NCI-H2196 (cell line): ENCODE measurements around the gene BCORL1.

Source experiments
- DNase-seq: peaks from one replicate; lab custom pipeline; 2025; ENCODE audit not compliant: unreplicated experiment; lab: John Stamatoyannopoulos, UW

The BCORL1 gene

DNA sequence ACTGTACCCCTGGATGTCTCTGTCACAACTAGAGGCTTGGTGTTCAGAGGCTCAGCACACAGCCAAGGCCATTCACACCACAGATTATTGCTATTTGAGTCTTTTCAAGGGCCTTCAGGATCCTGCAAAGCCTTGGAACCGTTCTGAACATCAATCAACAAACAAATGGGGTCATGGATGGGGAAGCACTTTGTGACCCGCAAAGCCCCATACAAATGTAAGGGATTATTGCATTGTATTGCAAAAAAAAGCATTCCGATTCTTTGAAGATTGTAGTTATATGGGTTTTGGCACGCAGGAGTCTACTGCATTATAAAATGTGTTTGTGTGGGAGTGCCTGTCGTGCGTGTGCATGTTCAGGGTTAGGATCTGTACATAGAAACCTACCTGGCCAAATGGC, 17.3 kb upstream of the BCORL1 start:
- DNase-seq, result no peak

DNA sequence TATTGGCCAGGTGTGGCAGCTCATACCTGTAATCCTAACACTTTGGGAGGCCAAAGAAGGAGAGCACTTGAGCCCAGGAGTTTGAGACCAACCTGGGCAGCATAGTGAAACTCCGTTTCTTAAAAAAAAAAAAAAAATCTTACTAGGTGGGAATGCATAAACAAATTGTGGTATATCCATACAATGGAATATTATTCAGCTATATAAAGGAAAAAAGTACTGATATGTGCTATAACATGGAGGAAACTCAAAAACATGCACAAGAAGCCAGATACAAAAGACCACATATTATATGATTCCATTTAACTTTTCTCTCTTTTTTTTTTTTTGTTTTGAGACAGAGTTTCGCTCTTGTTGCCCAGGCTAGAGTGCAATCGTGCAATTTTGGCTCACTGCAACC, 13.5 kb upstream of the BCORL1 start:
- DNase-seq, result no peak

DNA sequence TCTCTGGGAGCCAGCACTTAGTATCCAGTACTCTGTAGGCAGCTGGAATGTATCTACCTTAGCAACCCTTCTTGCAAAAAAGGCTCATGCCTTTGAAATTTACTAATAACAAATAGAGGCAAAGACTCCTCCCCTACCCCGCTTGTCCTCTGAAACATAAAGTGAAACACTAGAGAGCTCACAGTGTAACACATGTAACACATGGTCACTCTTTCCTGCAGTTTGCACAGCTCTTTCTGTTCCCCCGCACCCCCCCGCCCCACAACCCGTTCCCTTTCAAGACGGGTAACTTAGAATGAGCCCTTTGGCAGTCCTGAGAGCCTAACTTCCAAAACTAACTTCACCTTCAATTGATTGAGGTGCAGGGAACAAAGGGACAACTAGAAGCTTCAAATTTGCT, 6.0 kb upstream of the BCORL1 start:
- no peak for DNase-seq

DNA sequence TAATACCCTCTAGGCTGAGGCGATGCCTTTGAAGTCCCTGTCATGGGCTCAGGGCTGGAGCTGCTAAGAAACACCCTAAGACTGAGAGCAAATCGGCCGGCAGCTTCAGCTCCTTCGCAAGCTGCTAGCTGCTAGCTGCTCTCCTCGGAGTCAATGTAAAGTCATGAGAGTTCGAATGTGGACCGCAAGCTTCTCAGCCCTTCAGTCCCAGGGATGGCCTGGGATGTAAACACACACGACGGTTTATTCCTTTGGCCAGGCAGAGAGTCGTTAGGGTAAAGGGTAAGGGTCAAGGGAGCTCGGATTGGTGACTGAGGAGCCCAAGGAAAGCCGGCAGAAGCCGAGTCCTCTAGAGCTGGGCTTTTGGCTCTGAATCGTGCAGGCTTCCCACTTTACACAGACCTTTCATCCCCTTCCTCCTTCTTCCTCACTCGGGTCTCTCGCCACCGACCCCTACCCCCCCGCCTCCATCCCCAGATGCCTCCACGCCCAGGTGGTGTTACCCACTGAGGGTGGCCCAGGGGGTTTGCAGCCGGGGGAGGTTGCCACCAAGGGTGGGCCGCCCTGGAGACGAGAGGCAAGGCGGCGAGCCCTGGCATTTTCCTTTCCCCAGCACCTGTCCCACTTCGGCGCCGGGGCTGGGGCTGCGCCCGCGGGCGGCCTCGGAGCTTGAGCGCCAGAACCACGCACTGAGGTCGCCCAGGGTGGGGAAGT, 3.1 kb upstream of the BCORL1 start:
- DNase-seq, result no peak

DNA sequence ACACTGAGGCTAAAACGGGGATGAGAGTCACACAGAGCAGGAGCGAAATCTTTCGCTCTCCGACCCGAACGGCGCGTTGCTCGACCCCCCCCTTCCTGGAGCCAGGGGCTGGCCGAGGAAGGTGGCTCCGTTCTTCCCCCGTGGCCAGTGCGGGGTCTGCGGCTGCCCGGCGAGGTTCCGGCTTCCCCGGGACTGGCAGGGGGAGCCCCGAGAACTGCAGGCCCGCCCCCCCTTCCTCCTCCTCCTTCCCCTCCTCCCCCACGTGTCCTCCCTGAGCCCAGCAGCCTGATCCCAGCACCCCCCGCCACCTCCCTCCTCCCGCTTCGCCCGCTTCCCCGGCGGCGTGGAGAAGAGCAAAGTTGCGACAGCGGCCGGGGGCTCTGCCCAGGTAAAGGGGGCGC, 2.4 kb upstream of the BCORL1 start:
- DNase-seq, result no peak

DNA sequence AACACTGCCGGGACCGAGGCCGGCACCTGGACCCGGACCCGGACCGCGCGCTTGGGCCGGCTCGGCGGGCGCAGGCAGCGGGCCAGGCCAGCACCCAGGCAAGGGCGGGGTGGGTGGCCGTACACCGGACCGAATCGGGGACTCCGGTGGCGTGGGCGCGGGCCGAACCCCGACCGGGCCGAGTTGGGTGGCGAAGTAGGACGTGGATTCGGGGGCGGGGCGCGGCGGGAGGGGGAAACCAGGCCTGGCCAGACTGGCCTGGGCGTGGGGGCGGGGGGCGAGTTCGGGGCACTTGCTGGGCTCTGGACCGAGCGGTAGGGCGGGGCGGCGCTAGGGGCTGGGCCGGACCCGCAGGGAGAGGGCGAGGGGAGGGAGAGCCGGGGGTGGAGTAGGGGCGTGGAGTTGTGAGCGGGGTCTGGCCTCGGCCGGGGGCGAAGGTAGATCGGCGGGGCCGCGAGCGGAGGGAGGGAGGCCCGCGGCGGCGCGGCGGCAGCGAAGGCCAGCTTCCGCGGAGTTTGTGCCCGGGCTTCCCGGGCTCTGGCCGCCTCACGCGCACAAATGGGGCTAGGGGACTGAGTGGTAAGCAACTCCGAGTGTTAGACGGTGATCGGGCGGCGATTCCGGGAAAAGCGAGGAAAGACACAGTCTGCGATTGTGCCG, 1.8 kb upstream of the BCORL1 start:
- no peak for DNase-seq

DNA sequence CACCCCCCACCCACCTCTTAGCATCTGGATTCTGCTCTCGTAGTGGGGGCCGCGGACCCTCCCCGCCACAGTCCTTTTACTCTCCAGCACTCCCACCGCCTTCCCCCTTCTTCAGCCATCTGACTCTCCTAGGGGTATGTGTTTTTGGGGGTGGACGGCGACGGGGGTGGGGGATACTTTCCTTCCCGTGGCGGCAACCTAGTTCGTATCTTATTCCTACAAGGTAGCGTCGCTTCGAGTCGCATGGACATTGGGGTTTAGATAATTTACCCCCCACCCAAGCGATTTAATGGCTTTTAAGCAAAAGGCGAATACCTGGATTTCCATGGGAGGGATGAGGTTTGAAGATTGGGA, 1.3 kb upstream of the BCORL1 start:
- DNase-seq, result no peak

DNA sequence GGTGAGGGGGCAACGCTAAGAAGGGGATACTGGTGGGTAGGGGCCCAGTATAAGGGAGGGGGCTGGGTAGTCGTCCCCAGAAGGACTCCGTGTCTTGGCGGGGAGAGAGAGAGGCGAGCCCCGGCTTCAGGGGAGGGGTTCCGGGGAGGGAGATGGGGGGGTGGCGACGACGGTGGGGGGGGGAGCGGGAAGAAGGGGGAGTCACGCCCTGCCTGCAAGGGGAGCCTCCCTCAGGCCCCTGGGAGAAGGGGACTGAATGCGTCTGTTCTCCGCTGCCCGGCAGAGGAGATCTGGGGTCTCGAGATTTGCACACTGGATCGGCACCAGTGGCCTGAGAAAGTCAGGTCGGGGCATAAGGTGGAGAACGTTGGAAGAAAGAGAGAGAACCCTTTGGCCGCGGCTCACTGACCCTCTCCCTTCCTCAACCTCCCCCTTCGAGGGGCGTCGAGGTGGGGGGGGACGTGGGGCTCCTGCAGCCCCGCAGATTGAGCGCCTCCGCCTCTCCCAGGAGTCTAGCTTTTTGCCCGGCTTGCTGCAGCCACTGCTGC, 609 bp upstream of the BCORL1 start:
- no peak for DNase-seq

DNA sequence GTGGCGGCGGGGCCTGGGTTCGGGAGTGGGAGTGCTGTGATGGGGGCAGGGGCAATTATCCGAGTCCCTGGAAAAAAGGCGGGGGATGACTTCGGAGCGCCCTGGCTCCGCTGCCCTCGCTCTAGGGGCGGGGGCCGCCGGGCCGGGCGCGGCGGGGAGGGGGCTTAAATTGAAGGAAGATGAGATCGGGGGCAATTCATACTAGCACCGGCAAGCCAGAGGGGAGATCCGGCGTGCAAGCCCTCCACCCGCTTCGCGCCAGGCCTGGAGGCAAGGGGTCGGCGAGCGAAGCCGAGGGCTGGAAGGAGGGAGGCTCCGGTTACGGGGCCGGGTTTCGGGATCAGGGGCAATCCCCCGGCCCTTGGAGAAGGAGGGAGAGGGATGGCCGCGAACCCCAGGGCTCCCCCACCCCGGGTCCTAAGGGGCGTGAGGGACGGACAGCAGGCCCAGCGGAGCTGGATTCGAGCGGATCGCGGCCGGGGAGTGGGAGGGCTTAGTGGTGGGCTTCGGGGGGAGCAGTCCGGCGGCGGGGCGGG, 1.2 kb downstream of the BCORL1 start:
- no peak for DNase-seq

DNA sequence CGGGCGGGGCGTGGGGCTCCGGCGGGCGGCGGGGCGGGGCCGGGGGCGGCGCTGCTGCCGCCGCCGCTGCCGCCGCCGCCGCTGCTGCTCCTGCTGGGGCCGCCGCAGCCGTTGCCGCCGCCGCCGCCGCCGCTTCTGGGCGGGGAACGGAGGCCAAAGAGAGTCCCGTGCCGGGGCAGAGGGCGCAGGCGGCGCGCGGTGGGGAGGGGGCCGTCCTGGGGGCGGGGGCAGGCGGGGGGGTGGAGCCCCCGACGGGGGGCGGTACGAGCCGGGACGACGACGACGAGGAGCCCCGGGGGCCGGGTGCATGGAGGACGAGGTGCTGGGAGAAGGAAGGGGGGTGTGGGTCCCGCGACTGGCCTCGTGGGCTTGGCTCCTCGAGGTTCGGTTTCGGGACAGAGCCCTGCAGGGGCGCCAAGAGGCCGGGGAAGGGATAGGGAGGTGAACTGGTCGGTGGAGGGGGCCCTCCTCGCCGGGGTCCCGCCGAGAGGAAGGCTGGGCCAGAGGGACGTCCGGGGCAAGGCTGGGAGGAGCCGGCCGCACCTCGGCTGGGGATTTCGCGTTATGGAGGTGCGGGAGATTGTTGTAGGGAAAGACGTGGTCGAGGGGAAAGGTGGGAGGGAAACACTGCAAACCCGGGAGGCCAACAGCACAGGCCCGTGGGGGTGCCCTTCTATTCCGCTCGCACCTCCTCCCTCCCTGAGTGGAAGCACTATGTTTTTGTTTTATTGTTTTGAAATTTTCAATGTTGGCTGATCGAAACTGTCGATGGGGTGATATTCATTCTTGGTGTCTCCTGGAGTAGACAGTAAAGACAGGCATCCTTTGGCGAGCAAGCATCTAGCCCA, 1.9 kb downstream of the BCORL1 start:
- no peak for DNase-seq

DNA sequence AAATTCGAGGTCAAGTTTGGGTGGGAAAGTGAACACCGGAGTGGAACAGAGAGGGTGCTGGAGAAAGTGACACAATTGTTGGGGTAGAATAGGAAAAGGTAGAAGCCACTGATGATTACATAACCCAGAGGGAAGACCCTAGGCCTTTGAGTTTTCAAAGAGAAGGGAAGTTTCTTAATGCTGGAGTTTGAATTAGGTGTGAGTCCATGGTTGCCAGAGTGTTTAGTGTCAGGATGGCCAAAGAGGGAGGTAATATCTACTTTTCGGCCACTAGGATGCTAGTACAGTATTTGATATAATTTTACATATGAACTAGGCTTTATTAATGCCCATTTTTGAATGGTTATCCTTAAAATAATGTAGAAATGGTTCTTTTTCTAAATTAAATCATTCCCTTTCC, 5.4 kb downstream of the BCORL1 start:
- no peak for DNase-seq

DNA sequence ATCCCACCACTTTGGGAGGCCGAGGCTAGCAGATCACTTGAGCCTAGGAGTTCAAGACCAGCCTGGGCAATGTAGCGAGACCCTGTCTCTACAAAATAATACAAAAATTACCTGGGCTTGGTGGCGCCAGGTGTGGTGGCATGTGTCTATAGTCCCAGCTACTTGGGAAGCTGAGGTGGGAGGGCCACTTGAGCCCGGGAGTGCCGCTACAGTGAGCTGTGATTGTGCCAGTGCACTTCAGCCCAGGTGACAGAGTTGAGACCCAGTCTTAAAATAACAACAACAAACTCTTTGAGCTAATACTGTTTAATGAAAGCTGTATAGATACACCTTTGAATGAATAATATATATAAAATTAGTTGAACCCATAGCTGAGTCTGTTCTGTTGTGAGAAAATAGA, 9.7 kb downstream of the BCORL1 start:
- no peak for DNase-seq

DNA sequence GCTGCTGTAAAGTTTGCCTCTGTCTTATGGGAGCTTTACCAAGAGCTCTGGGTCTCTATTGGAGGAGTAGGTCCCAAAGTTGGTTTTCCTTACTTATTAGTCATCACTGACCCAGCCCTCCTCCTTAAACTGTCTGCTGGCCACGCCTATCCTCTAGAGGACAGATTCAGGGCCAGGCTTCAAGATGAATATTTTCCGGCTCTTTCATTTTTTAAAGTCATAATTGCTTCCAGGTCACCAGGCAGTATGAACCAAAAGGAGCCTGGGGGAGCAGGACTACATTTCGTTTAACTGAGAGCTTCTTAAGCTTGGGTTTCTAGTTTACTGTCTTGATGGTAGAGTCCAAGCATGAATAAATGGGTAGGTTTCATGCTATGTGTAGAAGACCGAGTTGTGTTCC, 13.7 kb downstream of the BCORL1 start:
- no peak for DNase-seq

DNA sequence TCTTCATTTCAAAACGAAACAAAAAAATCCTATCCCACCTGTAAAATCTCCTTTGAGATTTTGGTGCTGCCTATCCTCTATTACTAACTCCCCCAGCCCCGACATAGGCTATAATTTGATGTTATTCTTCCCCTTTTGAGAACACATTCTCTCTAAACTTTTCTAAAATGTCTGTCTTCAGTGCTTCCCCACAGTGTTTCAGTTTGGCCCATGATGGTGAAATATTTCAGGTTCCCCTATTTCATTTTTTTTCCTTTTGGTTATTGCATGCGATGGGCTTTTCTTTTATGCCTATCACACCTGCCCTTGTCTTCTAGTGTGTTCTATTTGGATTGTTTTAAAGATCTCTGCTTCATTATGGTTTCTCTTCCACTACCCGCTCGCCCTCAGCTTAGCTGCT, 14.7 kb downstream of the BCORL1 start:
- no peak for DNase-seq

DNA sequence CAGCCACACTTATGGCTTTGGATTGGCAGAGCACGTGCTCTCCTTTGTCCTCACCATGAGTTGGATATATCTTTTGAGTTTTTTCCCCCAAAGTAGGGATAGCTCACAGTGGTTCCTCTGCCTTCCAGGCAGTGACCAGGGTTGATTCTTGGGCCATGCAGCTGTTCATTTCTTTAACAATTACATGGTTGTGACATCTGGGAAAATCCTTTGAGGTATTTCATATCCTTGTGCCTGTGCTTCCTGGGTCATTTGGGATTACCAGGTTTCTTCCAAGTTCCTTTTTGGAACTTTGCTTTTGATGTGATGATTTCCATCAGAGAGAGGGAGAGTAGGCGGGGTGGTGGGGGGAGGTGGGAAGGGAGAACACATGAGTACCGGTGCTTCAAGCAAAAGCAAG, 15.6 kb downstream of the BCORL1 start:
- DNase-seq, result no peak

DNA sequence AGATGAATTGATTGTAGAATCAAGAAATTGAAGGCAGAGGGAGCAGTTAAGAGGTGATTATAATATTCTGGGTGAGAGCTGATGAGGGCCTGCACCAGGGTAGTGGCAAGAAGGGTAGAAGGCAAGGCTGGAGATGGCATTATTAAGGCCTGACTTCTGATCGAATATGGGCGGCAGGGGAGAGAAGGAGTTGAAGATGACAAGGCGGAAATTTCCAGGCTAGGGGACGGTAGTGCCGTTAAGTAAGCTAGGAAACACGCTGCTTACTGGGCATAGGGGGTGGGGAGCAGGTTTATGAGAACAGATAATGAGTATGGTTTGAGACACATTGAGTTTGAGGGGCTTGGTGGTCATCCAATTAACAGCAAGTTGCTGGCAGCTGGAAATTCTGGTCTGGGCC, 19.5 kb downstream of the BCORL1 start:
- DNase-seq, result no peak

DNA sequence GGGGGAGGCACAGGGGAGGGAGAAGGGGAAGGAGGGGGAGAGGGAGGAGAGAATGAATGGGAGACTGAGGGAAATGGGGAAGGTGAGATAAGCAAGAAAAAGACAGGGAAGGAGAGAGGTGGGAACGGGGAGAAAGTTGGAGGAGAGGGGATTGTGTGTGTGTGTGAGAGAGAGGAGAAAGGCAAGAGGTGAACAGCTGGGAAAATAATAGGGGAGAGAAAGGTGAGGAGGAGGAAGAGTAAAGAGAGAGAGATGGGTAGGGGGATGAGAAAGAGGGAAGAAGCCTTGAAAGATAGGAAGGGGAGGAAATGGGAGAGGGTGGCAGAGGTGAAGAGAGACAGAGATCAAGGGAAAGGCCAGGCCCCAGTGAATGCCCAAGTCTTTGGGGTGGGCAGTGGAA, 20.1 kb downstream of the BCORL1 start:
- no peak for DNase-seq

DNA sequence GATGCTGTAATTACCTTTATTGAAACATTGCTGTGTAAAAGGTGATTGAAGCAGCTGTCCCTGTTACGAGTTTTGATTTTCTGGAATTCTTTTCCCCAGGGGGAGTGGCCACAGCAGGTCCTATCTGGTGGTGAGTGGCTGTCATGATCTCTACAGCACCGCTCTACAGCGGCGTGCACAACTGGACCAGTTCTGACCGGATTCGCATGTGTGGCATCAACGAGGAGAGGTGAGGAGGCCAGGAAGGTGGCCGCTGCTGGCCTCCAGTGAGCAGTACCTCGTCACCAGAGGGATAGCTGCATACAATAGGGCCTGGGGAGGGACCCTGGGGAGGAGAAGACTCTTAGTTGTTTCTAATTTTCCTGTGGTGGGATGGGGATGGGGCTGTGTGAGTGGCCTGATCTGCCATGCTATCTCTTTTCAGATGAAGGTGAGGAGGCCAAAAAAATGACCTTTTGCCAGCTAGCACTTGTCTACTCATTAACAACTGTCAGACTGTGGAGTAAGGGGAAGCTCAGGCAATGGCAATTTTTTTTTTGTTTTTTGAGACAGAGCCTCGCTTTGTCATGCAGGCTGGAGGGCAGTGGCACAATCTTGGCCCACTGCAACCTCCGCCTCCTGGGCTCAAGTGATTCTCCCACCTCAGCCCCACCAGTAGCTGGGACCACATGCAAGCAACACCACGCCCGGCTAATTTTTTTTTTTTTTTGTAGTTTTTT, 22.8 kb downstream of the BCORL1 start:
- no peak for DNase-seq

DNA sequence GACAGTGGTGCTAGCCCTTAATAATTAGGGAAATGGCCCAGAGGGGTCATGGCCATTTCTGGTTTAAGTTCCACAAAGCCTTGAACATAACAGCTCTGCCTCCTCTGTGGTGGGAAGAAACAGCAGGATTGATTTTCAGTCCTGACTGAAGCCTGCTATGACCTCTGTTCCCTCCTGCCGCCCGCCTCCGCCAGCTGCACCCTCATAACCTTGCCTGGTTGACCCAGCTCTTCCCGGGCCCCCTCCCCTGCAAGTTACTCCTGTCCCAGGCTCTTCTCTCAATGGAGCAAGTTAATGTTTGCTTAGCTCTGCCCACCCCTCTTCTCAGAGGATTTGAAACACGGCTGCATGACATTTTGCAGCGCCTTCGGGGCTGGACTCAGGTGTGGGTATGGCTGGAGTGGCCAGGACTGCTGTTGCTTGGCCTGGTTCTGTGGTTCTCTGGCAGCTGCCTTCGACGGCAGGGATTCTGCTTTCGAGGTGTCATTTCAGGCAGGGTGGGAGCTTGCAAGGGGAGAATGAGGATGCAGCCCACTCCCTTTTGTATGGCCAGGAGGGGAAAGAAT, 27.3 kb downstream of the BCORL1 start:
- DNase-seq, result no peak

DNA sequence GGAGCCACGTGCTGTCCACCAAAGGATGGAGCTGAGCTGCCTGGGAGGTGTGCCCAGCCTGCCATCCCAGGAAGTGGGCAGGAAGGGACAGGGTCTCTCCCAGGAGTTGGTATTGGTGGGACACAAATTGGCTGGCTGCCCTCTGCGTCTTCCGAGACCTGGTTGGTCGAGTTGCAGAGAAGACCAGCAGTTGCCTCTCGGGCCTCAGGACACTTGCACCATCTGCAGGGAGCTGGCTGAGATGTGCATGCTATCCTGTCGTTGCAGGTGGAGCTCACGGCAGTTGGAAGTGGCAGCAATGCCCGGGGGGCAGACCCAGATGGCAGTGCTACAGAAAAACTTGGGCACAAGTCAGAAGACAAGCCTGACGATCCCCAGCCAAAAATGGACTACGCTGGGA, 30.2 kb downstream of the BCORL1 start:
- DNase-seq, result no peak

DNA sequence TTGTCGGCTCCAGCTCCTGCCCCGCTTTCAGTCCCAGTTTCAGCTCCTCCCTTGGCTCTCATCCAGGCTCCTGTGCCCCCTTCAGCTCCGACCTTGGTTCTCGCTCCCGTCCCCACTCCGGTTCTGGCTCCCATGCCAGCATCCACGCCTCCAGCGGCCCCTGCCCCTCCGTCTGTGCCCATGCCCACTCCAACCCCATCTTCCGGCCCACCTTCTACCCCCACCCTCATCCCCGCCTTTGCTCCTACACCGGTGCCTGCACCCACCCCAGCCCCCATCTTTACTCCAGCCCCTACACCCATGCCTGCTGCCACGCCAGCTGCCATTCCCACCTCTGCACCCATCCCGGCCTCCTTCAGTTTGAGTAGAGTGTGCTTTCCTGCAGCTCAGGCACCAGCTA, 31.2 kb downstream of the BCORL1 start:
- no peak for DNase-seq
